GM19351 (cell line): Measurements from ENCODE around the gene LELP1.
"Not testable (repeated sequence)": the region's sequence is repeated elsewhere in the genome, so short reads cannot be mapped to it uniquely, and the experiment has no call there.

Experiments
- ATAC-seq: cut with Tn5 transposase; IDR thresholded peaks from one replicate; pipeline ENCODE4 v1.9.1; 2021; ENCODE audit warnings: mild to moderate bottlenecking, moderate library complexity; ENCODE audit not compliant: unreplicated experiment

LELP1 gene

DNA sequence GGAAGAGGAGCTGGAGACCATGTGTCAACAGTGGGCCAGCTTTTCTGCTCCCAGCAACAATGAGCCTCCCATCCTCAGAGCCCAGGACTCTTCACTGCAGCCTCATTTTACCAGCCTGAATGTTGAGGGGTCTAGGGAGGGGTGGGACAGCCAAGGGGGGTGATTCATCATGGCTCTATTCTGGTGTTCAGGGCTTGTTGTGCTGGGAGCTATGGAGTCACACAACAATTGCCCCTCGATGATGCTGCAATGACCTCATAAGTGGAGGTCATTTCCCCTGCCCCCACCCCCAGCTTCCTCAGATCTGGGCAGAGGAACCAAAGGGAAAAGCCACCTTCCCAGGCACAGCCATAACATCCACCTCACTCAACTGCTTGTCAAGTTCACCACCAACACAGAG, at the start of gene LELP1:
Gene LELP1, plus strand, starts transcription at position 301 of the 400 bp plus-strand sequence. CDS start 1,278 bp downstream, outside the sequence.
- no peak for ATAC-seq

DNA sequence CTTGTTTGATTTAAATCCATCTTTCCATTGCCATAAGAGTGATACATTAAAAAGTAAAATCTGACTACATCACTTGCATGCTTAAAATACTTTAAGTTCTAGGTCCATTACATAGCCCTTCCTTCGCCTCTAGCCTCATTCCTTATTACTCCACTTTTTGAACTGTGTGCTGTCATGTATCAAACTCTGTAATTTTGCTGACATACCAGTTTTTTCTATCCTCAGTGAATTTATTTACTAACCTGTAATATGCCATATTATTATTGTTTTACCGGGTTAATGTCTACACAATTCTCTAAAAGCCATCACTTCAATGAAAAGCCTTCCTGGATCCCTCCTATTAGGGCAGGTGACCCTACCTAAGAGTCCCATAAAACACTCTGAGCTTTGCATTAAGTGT, 47.7 kb upstream of the LELP1 start:
- ATAC-seq: no peak

DNA sequence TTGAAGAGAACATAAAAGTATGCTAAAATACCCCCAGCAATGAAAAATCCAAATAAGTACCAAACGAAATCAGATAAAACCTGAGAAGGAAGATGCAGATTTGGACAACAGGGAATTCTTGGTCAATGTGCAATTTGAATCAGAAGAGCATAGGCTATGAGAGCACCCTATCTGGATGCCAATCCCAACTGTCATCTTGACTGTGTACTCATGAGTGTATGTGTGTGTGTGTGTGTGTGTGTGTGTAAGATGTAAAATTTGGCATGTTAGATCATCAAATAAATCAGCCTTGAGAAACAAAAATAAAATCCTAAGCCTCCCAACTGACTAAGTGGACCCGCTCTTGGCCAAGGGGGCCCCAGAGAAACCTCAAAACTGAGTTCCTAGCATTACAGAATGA, 34.5 kb upstream of the LELP1 start:
- ATAC-seq: no peak

DNA sequence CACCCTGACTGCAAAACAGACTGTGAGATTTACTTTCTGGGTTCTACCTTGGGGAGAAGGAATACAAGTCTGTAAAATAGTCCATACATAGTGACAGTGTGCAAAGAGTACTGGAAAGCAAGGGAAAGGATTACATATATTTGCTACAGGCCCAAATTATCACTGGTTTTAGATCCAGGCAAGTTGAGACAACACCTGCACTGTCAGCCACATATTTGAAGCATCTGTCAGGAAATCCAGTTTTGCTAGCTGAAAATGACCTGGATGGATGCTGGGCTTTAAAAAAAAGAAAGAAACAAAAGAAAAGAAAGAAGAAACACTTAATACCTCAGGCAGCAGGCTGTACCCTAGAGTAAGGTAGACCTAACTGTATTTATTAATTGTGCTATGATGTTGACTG, 28.6 kb upstream of the LELP1 start:
- ATAC-seq: no peak

DNA sequence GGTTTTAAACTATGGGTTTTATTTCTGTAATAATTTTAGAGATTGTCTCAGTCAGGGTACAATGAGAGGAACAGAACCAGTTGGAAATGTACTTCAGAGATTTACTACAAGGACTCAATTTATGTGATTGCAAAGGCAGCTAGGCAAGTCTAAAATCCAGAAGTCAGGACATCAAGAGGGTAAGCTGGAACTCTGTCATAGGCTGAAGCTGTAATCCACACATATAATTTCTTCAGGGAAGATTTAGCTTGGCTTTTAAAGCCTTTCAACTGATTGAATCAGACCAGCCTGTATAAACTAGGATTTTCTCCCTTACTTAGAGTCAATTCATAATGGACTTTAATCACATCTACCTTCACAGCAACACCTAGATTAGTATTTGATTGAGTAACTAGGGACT, 24.3 kb upstream of the LELP1 start:
- no peak for ATAC-seq

DNA sequence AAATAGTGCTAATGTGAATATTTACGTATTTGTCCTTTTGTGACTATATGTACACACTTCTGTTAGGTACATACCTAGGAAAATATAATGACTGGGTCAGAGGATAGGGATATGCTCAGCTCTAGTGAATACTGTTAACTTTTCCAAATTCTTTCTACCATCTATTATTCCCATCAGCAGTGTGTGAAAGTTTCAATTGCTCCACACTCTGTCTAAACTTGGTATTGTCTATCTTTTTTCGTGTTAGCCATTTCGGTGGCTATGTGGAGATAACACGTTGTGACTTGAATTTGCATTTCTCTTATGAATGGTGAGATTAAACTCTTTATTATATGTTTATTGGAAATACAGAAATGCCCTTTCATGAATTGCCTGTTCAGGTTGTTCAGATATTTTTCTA, 22.7 kb upstream of the LELP1 start:
- no peak for ATAC-seq

DNA sequence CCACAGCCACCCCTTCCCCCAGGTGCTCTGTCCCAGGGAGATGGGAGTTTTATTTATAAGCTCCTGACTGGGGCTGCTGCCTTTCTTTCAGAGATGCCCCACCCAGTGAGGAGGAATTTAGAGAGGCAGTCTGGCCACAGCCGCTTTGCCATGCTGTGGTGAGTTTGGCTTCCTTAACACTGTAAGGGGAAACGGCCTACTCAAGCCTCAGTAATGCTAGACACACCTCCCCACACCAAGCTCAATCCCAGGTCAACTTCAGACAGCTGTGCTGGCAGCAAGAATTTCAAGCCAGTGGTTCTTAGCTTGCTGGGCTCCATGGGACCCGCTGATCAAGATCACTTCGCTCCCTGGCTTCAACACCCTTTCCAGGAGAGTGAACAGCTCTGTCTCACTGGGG, 14.9 kb upstream of the LELP1 start:
- not testable (repeated sequence) for ATAC-seq

DNA sequence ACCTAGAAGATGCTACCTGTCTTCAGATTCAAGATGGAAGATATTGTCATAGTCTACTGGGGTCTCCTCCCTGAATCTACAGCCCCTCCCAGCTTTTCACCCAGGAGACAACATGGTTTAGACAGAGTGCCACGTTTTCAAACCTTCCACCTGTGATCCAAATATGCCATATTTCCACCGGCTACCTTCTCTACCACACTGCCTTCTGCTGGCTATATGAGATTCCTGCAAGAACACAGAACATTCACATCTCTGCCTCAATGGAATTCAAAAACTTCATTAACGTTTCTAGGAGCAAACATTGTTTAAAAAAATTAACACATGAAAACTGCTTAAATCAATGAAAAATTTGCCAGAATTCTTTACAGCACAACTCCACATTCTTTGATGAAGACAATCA, 12.9 kb upstream of the LELP1 start:
- ATAC-seq: no peak

DNA sequence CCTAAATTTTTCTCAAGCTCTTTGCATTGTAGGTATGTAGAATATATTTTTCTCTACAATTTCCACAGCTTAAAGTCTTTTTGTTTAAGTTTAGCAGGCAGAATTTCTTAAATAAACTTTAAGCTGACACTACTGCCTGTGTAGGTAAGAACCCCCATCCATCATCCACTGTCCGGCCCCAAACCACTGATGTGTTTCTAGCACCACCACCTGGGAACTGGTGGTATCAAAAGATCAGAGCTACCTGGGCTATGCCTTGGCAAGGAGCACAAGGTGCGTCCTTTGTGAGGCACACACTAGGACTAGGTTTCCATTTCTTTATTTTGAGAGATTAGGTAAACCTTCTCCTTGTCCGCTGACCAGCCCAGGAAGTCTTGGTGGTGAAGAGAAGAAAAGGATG, 10.5 kb upstream of the LELP1 start:
- ATAC-seq: no peak

DNA sequence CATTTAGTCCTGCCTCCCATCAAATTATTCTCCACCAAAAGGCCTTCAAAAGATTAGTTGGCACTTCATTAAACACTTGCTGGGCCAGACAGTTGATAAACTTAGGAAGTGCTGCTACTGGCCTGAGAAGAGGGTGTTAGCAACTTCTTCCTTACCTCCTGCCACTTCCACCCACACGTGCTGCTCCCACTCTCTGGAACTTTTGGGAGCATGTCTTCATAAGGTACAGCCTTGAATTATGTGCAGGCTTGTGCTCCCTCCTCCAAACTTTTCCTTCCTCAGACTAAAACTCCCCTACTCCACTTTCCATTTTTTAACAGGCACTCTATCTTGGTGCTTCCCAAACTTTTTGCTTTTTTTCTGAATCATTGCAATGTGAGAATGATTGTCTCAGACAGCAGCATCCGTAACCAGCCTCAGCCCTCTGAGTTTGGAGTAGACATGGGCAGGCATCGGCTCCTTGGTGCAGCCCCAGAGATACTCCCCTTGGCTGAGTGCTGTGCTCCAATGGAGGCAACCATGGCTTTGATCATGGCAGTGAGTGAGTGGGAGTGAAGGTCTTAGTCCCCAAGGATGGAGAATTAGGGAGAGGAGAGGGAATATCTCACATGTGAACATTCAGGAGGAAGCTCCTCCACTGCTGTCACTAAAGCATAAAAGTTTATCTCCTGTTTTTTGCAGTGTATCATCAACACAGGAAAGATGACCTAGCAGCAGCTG, 8.7 kb upstream of the LELP1 start:
- ATAC-seq: no peak

DNA sequence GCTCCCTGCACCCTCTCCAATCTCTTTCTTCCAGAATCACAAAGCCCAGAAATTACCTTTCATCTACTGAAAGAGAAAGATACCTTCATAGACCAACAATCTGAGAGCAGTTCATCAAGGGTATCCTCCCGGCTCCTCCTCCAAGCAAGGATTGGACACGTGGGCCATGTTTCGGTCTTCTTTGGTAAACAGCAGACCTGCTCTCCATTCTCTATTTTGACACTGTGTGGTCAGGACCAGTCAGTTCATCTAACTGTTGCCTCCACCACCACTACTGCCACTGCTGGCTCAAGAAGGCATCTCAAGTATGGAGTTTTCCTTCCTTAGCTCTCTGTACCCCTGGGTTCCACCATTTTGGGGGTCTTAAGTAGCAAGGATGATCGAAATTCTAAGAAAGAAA, 8.0 kb upstream of the LELP1 start:
- no peak for ATAC-seq

DNA sequence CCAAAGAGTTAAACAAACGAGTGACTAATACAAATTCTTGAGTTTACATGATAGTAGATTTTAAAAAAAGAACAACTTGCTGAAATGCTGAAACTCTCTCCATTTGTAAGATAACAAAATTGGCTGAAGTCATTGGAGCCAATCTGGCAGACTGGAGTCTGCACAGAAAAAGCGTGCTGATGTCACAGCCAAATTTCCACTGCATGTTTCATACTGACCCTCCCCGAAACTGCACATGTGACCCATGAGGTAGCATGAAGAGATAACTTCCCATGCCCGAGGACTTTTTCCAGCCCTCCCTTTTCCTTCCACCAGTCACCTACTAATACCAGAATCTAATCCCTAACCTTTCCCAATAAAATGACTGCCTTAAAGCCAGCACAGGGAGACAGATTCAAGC, 1.2 kb upstream of the LELP1 start:
- ATAC-seq: no peak

DNA sequence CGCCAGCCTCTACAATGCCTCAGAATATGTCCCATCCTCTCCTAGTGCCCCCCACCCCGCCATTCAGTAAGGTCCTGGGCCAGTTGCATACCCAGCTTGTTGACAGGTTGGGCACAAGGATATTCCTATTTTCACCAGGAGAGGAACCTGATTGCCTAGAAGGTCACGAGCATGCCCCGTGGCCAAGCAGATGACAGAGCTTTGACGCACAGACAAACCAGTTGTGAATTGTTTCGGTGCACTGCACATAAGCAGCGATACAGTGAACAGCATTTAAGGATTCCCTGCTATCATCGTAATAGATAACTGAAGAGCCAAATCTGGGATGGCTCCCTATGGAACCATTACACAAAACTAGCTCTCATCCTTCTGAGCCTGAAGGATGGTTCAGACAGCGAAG, 3.4 kb downstream of the LELP1 start:
- ATAC-seq: no peak

DNA sequence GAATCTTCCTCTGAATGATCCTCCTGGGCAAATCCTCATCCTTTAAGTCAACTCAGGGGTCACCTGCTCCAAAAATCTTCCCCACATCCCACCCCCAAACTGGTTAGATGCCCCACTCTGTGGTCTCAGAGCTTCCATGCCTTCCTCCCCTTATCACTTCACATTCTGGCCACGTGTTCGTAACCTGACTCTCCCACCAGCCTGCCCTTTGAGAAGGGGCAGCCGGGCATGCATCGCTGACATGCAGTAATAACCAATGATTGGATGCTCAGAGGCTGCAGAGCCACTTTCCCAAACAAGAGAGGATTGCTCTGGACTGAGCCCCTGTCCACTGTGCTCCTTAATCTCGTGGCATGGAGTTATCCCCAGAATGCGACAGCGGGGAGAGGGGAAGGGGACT, 7.0 kb downstream of the LELP1 start:
- no peak for ATAC-seq

DNA sequence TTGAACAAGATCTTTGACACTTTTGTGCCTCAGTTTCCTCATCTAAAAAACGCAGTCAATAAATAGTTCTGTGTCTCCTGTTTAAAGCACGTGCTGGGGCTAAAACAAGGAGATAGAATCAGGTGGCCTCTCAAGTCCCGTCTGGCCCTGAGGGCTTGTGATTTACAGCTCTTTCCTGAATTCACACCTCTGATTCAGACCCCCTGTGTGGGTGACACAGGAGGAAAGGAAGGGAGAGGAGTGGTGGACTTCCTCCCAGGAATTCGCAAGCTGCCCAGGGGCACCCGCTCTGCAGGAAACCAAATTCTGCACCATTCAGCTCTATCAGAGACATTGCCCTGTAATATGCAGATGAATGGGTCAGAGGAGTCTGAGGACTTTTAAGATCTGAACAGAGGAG, 9.0 kb downstream of the LELP1 start:
- ATAC-seq: no peak

DNA sequence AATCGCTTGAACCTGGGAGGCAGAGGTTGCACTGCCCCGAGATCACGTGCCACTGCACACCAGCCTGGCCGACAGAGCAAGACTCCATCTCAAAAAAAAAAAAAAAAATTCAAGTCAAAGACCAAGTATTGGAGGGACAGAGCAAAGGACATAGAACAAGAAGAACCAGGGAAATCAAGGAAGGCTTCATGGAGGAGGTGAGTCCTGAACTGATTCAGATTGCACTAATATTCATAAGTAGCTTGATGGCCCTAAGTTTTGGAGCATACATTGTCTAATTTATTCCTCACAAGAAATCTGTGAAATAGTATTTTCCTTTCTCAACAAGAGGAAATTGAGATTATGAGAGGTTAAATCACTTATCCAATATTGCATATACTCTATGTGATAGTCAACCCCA, 10.3 kb downstream of the LELP1 start:
- no peak for ATAC-seq

DNA sequence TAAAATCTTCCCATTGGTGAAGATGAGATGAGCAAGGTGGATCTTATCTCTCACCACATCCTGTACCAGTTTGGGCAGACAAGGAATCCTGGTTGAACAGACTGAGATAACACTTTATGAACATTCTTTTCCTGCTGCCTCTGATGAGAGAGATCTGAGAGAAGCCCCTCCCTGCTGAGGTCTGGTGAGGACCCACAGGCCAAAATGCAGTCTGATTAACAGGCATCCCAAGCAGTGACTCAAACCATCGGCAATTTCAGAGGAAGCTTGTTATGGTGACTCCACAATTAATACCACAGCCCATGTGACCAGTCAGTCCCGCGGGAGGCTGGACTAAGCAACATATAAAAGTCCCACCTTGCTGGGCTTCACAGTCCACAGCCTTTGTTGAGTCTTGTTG, 14.0 kb downstream of the LELP1 start, which contains the start of gene PRR9:
Gene PRR9, plus strand, starts transcription at position 373 of the 400 bp plus-strand sequence. CDS start 561 bp downstream, outside the sequence.
- no peak for ATAC-seq

DNA sequence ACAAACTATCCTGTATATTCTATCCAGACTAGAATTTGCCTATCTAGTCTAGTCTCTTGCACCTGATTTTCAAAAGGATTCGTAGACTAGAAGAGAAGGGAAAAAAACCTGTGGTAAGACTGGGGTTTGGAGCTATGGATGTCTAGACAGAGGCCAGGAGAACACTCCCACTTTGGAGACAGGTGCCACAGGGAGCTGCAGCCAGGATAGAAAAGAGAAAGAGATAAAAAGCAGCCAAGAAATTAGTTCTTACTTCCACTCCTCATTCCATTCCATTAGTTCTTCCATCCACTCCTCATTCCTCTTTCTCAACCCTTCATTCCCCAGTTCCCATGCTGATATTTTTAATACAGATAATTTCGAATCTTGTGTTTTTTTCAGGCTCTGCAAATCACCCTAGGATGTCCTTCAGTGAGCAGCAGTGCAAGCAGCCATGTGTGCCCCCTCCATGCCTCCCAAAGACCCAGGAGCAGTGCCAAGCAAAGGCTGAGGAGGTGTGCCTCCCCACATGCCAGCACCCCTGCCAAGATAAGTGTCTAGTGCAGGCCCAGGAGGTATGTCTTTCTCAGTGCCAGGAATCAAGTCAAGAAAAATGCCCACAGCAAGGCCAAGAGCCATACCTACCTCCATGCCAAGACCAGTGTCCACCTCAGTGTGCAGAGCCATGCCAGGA, 14.7 kb downstream of the LELP1 start:
- no peak for ATAC-seq

DNA sequence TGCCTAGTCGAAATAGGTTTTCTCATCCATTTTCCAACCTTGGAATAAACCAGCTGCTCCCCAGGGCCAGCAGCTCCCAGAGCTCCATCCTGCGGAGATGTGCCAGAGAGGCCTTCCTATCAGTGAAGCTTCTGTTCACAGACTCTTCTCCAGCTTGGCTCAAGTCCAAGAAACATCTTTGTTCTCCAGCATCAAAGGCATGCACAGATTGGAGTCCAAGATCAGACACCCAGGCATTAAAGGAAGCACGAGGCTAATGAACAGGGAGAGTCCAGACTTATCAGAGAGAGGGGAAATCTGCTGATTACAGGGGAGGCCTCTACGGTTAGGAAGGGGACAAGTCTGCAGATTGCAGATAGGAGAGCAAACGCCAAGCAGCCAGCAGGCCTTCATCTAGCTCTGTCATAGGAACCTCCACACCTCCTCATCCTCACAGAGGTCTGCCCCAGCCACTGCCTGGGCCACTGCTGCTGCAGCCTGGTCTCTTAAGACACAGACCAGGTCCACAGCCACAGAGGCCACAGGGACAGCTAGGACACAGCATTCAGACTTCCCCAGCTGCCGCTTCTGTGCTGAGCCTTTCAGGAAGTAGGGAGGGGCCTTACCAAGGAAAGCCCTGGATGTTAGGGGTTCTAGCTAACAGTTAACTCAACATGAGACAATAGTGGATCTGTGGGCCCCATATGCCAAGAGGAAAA, 17.5 kb downstream of the LELP1 start:
- no peak for ATAC-seq

DNA sequence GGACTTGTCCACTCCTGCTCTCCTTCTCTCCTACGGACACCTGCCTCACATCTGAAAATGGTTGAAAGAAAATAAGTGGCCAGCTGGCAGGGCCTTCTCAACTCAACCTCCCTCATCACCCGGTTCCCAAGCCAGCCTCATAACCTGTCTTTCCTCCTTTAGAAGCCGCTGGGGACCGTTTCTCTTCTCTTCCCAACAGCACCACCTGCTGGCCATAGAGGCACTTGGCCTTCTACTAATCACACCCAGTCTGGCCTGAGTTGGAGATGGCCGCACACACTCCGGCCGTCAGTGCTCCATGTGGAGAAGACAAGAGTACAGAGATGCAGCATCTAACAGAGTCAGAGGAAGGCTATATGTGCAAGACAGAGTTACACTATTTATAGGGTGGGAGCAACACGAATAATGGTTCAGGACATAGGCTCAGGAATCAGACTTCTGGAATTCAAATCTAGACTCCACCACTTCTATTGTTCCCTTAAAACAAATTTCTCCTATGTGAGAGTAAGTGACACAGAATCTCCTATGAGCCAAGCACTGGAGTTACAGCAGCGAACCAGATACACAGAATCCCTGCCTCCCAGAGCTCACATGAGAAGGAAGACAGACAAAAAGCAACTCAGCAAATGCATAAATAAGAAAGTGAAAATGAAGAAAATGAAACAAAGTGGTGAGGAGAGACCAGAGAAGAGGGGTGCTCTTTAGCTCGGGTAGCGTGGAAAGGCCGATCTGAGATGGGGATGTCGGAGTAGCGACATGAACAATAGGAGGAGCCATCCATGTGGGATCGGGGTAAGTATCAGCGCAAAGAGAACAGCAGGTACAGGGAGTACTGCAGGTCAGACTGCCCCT, 20.0 kb downstream of the LELP1 start:
- not testable (repeated sequence) for ATAC-seq

DNA sequence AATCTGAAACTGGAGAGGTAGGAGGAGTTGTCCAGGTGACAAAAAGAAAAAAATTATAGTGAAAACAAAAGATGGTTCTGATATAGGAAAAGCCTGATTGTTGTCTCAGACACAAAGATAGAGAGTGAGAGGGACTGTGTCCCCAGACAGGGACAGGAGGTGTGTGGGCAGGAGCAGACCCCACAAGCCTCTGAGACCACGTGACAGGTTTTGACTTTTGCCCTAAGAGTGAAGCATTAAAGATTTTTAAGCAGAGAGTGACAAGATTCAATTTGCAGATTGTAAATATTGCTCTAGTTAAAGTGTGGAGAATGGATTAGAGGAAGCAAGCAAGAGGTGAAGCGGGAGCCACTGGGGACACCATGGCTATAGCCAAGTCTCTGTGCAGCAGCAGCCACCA, 24.6 kb downstream of the LELP1 start:
- no peak for ATAC-seq
